Epithelial cell of esophagus (primary cell): ENCODE measurements around the gene NDC80.

Source experiments
- DNase-seq: peaks from one replicate; pipeline ENCODE4 v3.0.0; 2010; ENCODE audit warnings: low read depth
- H3K4me3 ChIP-seq: 2 replicates; pipeline ENCODE4 v1.5.1; 2011; ENCODE audit warnings: mild to moderate bottlenecking, low read length, control low read depth
- TF ChIP-seq, protein P1 (sequence below): IDR thresholded peaks from 2 replicates; pipeline ENCODE4 v1.5.1; 2011; ENCODE audit warnings: low read depth, mild to moderate bottlenecking, low read length, control low read depth, inconsistent platforms; ENCODE audit not compliant: insufficient read depth; ENCODE audit errors: missing control alignments

Gene NDC80

DNA sequence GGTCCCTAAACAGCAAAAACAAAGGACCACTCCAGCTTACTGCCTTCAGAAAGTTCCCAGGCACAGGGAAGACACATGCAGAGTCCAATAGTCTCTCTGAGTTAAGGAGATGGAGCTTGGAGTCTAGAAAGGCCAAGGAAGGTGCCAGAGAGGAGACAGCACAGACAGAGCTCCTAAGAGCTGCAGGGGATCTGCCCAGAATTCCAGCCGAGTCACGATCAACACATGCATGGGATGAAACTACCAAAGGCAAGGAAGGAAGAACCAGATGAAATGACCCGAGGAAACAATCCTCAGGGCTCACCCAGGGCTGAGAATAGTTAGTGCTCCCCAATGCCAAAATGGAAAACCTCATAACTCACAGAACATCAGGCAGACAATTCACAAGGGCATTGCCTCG, 15.5 kb upstream of the NDC80 start:
- H3K4me3 ChIP-seq: no peak overlapping the region
- no peak for DNase-seq
- TF ChIP-seq, protein P1, sequence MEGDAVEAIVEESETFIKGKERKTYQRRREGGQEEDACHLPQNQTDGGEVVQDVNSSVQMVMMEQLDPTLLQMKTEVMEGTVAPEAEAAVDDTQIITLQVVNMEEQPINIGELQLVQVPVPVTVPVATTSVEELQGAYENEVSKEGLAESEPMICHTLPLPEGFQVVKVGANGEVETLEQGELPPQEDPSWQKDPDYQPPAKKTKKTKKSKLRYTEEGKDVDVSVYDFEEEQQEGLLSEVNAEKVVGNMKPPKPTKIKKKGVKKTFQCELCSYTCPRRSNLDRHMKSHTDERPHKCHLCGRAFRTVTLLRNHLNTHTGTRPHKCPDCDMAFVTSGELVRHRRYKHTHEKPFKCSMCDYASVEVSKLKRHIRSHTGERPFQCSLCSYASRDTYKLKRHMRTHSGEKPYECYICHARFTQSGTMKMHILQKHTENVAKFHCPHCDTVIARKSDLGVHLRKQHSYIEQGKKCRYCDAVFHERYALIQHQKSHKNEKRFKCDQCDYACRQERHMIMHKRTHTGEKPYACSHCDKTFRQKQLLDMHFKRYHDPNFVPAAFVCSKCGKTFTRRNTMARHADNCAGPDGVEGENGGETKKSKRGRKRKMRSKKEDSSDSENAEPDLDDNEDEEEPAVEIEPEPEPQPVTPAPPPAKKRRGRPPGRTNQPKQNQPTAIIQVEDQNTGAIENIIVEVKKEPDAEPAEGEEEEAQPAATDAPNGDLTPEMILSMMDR: no peak

DNA sequence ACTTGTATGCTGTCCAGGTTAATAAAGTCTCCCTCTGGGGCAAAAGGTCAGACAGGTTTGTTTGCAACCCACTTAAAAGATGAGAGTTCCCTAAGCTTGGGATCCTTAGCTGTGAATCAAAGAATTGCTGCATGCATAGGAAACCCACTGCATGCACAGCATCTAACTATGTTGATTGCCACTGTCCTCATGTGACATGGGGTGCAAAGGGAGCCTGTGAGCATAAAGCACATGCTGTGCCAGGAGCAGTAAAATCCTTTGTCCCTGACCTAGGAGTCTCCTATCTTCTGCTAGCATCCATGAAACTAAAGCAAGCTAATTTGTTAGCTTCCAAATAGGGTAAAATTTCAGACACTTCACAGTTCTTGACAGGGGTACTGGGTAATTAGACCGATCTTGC, 13.8 kb upstream of the NDC80 start:
- TF ChIP-seq, protein P1: no peak
- H3K4me3 ChIP-seq: no peak overlapping the region
- no peak for DNase-seq

DNA sequence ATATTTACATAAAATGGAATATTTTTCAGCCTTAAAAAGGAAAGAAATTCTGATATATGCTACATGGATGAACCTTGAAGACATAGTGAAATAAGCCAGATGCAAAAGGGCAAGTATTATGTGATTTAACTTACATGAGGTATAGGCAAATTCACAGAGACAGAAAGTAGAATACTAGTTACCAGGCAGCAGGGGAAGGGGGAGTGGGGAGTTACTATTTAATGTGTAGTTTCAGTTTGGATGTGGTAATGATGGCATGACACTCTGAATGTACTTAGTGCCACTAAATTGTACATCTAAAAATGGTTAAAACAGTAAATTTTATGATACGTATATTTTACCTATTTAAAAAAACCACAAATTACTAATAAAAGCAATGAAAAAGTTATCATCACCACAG, 12.1 kb upstream of the NDC80 start:
- TF ChIP-seq, protein P1: no peak
- no peak overlapping the region for H3K4me3 ChIP-seq
- no peak for DNase-seq

DNA sequence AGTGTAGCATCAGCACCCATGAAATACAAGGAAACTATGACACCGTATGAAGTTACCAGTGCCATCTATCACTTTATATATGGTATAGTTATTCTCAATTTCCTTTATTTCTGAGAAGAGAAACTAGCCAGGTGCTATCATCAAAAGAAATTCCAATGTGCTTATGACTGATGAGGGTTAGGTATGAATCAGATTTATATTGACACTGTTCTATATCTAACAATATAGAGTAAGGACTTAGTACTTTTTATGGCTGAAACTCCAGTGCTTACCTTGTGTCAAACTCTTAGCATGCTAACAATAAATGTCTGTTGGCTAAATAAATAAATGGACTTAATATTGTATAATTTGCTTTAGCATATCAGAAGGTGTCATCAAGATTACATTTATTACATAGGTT, 7.0 kb upstream of the NDC80 start:
- TF ChIP-seq, protein P1: no peak
- DNase-seq: no peak
- no peak overlapping the region for H3K4me3 ChIP-seq

DNA sequence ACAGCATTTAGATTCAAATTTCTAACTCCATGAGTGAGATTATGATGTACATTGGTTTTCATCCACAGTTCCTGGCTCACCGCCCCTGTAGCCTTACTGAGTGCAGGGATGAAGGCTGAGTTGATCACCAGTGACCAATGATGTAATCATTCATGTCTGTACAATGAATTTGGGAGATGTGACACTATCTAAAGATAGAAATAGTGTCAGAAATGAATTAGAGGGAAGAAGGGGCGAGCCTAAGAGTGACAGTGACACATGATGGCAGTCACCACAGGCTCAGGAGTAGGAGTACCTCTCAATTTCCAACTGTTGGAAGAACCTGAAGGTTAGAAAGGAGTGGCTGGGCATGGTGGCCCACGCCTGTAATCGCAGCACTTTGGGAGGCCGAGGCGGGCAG, 3.2 kb upstream of the NDC80 start:
- TF ChIP-seq, protein P1: no peak
- no peak for DNase-seq
- H3K4me3 ChIP-seq: no peak overlapping the region

DNA sequence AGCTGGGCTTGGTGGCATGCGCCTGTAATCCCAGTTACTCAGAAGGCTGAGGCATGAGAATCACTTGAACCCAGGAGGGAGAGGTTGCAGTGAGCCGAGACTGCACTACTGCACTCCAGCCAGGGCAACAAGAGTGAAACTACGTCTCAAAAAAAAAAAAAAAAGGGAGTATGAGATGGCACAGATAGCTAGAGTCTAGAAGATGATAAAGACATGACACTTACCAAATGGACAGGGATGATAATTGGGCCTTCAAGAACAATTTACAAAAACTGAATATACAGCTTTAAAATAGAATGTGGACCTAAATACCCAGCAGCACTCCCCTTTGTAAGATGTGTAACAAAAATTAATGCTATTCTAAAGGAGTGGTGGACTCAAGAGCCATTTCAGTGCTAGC, 2.8 kb upstream of the NDC80 start:
- TF ChIP-seq, protein P1: no peak

DNA sequence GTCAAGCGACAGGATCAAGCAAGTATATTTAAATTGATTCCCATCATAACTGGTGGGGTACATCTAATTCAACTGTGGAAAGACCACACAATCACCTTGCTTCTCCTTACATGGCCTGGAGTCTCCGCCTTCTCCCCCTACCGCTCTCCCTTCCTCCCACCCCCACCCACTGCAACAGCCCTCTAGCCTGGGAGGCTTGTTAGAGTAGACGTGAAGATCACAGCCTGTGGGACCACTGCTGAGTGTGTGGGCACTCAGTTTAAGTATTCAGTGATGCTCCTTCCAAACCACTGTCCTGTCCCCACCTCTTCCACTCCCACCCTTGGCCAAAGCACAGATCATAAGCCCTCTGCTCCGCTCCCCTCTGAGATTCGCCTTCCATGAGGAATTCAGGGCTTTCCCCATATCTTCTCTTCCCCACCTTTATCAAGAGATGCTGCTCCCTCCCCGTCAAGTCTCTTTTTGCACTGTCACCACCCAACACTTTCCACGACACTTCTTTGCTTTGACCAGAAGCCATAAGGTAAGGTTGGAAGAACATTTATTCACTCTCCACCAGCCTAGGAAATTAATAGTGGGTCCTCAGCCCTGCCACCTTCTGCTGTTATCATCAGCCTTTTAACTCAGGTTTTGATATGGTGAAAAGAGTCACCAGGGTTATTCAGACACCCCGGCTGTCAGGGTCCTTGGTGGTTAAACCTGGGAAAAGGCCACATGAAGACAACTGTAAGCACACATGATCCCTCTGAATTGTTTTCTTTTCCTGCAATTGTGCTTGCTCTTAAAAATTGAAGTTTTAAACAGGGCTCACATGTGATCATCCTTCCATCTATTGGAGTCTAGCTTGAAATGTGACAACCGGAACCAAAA, 1.8 kb upstream of the NDC80 start:
- TF ChIP-seq, protein P1: no peak
- no peak for DNase-seq
- peak overlapping the region; percentile 87 for H3K4me3 ChIP-seq

More for the DNA sequence above, 2.8 kb upstream of the NDC80 start:
- no peak for DNase-seq
- no peak overlapping the region for H3K4me3 ChIP-seq
